Stimulated activated CD4-positive, alpha-beta T cell treated with anti-CD3 and anti-CD28 coated beads, TNF-alpha, amount 100 ng/mL, for 1 hour (primary cell): ENCODE measurements around the gene COX15.
"Not testable (repeated sequence)": the region's sequence is repeated elsewhere in the genome, so short reads cannot be mapped to it uniquely, and the experiment has no call there.

Source experiments
- DNase-seq, 3 donors: peaks; one replicate each; pipeline ENCODE4 v3.0.0-alpha.2; 2020; ENCODE audit warnings: low read depth in 3 of 3, low spot score in 1 of 3

Gene COX15

DNA sequence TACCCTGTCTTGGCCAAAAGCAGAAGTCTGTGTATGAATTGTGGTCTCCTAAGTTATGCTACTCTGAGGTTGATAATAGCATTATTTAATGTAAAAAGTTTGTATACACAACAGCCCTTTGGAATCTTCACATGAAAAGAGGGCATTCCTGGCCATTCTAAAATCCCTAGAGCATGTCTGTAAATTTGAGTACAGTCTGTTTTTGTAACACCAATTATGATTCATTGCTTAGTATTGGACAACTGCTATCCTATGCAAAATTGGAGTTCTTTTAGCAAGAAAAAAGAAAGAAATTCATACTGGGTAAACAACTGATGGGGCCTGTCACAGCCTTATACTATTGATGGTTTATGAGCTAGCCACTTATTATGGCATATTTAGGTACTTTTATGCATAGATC lies 10.3 kb upstream of the COX15 start:
- DNase-seq: no peak

DNA sequence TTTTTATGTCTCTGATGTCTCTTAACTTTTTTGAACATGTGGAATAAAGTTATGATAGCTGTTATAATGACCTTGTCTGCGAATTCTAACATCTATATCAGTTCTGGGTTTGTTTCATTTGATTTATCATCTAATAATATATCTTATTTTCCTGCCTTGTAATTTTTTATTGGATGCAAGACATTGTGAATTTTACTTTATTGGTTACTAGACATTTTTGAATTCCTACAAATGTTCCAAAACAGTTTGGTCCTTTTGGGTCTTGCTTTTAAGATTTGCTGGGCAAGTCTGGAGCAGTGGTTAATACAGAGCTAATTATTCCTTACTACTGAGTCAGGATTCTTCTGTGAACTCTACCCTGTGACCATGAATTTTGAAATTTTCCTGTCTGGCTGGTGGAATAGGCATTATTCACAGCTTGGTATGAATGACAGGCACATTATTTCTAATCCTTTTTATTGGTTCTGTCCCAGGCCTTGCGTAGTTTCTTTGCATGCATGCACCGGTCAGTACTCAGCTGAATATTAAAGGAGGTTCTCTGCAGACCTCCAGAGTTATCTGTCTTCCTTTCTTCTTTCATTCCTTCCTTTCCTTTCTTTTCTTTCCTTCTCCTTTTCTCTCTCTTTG lies 9.1 kb upstream of the COX15 start:
- no peak for DNase-seq

DNA sequence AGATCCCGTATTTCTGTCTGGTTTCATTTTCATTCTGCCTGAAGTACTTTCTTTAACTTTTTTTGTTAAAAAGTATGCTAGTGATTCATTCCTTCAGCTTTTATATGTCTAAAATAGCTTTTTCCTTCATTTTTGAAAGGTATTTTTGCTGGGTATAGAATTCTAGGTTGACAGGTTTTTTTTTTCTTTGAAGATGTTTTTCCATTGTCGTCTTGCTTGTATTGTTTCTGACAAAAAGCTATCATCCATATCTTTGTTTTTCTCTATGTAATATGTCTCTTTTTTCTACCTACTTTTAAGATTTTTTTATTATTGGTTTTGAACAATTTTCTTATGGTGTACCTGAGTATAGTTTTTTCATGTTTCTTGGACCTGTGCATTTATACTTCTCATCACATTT lies 8.3 kb upstream of the COX15 start:
- DNase-seq: no peak

DNA sequence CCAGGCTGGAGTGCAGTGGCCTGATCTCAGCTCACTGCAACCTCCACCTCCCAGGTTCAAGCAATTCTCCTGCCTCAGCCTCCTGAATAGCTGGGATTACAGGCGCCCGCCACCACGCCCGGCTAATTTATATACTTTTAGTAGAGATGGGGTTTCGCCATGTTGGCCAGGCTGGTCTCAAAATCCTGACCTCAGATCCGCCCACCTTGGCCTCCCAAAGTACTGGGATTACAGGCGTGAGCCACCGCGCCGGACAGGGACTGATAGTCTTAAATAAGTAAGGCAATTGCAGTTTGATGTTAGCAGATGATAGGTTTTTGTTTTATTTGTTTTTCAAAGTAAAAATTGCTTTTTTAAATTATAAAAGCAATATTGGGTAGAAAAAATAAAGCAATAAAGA lies 2.2 kb upstream of the COX15 start:
- DNase-seq: not testable (repeated sequence)

DNA sequence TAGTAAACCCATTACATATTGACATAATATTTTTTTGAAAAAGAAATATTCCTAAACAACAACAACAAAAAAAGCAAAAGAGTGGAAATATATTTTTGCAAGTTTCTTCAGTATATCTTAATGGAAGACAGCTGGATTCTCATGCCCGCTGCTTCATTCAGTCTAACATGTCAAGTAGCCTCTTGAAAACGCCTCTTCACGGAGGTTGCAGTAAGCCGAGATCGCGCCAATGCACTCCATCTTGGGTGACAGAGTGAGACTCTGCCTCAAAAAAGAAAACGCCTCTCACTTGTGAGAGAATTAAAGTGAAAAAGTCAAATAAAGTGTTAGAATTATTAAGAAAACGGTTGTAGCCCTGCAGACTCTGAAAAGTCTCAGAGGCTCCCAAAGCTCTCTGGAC lies 1.4 kb upstream of the COX15 start:
- DNase-seq: no peak

DNA sequence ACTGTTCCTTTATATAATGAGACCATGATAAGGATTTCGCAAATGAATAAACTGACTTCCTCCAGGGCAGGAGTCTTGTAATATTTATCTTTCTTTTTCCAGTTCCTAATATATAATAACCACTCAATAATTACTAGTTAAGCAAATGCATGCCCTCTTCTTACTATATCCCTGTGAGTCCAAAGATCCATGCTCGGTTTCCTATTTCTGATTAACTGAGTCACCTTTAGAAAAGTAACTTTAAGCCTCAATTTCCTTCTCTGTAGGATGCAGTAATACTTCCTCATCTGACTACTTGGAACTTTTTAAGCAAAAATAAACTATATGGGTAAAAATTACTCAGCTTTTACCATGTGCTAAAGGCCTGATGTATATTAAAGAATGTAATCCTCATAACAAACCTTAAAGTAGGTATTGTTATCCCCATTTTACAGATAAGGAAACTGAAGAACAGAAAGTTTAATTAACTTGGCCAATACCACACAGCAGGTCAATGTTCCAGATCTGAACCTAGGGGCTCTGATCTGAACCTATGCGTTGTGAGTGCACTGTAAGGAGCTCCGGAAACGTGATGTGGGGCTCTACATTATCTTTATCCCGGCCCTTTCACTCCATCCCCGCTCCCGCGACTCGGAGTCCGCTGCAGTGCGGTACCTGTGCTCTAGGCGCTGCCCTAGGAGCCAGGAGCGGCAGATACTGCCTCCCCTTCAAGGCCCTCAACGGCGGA lies 458 bp downstream of the COX15 start:
- DNase-seq: no peak

DNA sequence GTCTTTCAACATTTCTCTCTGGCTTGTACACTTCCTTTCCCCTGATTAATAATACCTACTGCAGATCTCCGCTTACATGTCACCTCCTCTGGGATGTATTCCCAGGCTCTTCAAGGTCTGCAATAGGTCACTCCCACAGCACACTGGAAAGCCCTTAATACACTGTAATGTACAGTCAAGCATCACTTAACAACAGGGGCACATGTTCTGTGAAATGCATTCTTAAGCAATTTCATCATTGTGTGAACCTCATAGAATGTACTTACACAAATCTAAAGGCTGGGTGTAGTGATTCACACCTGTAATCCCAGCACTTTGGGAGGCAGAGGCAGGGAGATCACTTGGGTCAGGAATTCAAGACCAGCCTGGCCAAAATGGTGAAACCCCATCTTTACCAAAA lies 1.9 kb downstream of the COX15 start:
- no peak for DNase-seq

DNA sequence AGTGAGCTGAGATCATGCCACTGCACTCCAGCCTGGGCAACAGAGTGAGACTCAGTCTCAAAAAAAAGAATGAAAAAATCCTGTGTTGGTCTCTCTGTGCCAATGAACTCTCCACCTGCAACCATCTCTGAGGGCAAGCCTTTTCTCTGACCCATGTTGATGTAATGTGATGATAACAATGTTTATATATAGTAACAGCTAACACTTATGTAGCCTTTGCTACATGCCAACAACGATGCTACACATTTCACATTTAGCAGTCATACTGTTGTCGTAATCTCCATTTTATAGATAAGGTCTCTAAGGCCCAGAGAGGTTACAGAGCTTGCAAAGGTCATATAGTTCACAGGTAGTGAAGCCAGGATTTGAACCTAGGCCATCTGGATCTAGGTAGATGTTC lies 11.5 kb downstream of the COX15 start:
- DNase-seq: no peak

DNA sequence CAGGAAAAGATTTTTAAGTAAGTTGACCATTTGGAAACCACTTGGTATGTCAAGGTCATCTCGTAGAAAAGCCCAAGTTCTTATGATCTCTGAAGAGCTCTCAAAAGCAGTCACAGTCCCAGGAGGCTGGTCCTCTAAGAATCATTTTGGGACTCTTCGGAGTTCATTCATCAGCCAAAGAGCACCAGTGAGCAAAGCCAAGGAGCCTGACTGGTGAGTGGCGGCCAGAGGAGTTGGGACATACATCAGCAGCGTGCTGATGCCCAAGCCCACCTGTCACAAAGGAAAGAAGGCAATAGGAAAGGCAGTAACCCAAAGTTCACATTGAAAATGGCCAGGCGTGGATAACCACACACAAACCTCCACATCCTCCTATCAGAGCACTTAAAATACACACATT lies 17.5 kb downstream of the COX15 start:
- no peak for DNase-seq

DNA sequence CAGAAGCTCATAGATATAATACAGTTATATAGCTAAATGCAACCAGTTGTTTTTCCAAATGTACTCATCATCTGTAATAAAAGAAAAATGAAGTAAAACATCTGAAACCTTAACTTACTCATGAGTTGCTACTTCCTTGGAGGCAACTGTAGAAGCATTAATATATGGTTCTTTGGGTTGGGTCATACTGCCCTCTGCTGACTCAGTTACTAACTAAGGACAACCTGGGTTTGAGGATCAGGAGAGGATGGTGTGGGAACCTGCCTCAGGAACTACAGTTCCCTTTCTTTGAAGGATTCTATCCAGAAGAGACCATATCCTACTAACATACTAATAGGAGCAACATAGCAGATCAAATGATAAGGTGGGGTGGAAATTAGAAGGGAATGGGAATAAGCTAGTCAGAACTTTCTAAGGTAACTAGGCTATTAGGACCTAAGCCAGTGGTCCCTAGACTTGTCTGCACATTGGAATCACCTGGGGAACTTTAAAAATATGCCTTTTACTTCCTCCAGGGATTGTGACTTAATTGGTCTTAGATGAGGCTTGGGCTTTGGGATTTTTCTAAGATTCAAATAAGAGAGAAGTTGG lies 20.7 kb downstream of the COX15 start:
- peak in 1 of 3 donors; percentile 12 for DNase-seq

DNA sequence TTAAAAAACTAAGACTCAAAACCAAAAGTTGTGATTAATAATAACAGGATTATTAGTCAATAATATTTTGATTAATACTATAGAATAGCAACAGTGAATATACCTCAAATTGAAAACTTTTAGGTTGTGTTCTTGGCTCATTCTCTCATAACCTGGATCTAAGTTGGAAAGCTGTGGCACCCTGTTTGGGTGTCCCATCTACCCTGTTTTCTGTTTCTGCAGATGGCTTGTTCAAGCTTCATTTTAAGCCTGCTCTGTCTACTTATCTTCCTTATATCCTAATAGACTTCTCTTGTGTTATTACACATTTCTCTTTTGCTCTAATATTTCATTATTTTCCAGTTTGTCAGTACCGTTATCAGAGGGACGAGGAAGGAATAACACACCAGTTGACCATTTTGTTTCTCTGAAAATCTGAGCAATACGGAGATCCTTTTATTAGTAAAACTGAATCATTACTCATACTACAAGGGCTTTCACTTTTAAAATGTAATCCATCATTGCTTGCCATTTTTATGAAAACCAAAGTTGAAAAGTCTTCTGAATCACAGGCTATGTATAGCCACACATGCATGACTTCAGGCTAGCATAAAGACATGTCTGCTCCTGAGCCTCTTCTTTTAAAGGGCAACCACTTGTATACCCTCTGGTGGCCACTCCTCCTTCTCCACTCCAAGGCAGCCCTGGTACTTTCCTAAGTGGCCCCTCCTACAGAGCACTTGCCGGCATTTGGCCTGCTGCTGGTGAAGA lies 22.3 kb downstream of the COX15 start:
- no peak for DNase-seq

DNA sequence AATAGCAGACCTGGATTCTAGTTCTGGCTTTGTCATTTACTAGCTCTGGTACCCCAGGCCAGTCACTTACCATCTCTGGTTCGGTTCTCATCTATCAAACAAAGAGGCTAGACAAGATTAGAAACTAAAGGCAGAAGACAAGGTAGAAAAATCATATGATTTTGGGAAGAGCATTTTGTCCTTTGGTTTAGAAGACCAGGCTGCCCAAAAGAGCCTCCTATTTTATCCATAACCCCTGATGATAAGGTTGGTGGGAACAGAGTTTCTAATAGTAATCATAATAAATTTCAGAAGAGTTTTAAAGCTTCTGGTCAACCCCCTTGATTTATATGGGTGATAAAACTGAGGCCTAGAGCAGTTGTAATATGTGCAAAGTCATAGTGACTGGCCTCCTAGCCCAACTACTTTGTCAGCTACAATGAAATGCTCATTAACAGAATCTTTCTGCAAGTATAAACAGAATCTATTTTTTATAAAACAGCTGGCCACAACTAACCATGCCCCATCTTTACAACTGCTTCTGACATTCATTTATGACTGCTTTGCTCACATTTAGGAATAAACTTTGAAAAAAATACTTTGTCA lies 23.4 kb downstream of the COX15 start:
- no peak for DNase-seq

DNA sequence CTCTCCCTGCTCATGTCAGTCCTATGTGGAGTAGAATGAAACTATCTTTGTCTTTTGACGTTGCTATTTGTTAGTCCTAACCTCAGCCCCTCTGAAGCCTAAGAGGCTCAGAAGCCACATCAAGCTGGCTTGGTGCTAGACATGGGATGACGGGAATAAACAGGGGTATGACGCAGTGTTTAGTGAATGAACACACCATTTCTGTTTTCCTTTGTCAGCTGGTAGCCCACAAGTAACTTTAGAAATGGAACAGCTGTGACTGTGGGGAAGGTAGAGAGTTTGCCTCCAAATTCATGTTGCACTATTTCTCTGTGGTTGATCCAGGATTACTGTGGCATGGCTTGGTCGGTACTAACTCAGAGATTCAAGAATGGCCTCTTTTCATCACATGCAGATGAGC lies 31.3 kb downstream of the COX15 start:
- no peak for DNase-seq

DNA sequence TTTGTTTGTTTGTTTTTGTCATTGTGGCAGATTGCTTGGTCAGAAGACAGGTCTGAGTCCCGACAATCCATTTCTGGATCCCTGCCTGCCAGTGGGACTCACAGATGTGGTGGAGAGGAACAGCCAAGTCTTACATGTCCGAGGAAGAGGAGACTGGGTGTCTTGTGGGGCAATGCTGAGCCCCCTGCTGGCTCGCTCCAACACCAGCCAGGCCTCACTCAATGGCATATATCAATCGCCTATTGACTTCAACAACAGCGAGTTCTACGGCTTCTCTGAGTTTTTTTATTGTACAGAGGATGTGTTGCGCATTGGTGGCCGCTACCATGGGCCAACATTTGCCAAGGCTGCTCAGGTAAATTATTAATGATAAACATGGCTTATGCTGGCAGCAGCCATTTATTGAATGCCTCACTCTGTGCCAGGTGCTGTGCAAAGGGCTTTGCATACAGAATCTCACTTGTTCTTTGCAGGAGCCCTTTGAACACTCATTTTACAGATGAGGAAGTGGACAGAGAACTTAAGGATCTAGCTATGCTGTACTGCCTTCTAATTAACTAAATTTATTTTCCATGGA lies 33.3 kb downstream of the COX15 start:
- no peak for DNase-seq

DNA sequence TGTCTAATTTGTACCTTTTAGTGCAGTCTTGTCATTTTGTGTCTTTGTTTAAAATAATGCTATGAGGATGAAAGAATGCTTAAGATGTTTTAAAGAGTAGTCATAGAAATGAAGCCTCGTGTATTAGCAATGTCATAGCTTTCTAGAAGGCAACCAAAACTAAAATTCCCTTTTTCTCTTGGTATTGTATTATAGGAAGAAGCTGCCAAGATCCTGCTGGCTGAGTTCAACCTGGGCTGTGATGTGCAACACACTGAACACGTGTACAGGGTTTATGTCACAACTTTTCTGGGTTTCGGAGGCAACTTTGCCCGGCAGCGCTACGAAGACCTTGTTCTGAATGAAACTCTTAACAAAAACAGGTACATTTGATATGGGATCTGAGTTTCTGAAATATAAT lies 36.2 kb downstream of the COX15 start:
- no peak for DNase-seq

DNA sequence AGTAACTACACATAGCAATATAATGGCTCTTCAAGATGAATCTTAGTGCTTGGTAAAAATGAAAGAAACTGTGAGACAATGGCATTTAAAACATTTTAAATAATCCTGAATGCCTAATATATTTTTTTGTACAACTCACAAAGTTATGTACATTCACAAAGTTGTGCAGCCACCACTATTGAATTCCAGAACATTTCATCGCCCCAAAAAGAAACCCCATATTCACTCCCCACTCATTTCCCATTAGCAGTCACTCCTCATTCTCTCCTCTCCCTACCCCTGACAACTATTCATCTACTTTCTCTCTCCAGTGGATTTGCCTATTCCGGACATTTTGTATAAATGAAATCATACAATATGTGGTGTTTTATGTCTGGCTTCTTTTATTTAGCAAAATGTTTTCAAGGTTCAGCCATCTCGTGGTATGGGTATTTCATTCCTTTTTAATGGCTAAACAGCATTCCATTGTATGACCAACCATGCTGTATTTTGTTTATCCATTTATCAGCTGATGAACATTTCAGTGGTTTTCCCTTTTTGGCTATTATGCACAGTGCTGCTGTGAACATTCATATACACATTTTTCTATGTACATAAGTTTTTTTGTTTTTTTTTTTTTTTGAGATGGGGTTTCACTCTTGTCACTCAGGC lies 37.9 kb downstream of the COX15 start:
- no peak for DNase-seq

DNA sequence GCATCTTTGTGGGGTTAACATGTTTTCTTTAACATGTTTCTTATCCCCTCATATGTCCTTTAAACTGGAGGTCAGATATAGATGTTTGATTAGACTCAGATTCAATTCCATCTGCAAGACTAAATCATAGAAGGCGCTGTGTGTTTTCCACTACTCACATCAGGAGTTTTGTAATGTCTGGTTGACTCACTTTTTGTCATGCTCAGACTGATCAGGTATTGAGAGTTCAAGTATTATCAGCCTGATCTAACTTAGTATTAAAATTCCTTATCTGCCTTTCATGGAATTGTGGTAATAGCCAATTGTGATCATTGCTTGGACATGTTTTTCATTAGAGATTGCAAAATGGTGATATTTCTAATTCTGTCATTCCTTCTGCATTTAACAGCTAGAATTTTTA lies 42.5 kb downstream of the COX15 start:
- DNase-seq: no peak

DNA sequence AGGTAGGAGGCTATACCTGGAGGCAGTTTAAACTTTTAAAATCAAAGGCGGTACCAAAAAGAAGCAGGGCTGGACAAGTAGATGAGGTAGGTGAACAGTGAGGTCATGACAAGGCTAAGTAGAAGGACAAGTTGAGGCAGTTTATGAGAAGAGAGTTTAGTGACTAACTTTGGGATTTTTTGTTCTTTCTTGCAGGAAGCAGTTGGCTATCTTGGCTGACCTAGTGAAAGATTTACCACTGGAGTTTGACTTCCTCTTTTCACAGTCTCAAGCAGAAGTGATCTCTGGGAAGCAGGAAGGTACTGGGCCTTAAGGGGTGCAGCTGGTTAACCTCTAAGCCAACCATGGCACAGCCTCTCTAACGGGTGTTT lies 46.3 kb downstream of the COX15 start:
- DNase-seq: no peak

DNA sequence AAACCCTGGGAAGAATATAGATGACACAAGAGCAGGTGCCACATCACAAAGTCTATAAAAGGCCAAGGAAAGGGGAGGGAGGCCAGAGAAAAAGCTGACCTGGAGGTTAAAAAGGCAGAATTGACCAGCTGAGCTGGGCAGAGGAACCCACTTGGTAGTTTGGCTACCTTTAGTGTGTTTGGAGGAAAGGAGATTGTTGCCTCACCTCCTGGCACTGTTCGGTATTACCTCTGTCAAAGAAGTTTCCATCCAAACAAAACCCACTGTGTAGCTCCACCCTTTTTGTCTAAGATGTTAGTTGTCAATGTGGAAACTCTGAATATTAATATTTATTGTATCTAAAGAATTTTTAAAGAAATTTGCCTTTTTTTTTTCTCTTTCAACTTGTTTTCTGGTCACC lies 49.2 kb downstream of the COX15 start:
- DNase-seq: no peak
